GM21515 (cell line): ENCODE measurements around the gene HPS3.
"Not testable (repeated sequence)": the region's sequence is repeated elsewhere in the genome, so short reads cannot be mapped to it uniquely, and the experiment has no call there.

Experiments used
- ATAC-seq: cut with Tn5 transposase; IDR thresholded peaks from one replicate; pipeline ENCODE4 v1.9.1; 2021; ENCODE audit not compliant: unreplicated experiment

HPS3 gene

GRCh38 chr3:149129326-149130205 is at the start of gene HPS3:
Gene HPS3, plus strand, starts transcription at chr3:149129638. Its CDS starts 86 bp downstream, at chr3:149129724.
- ATAC-seq = peak; percentile 95

GRCh38 chr3:149080011-149080698 is 49.3 kb upstream of the HPS3 start:
- no peak for ATAC-seq

- ATAC-seq = no peak
Observed at GRCh38 chr3:149080699-149081091, 48.7 kb upstream of the HPS3 start.

GRCh38 chr3:149081772-149082171 is 47.7 kb upstream of the HPS3 start:
- ATAC-seq = no peak

GRCh38 chr3:149085828-149086231 is 43.6 kb upstream of the HPS3 start:
- peak; percentile 35 for ATAC-seq

- peak; percentile 99 for ATAC-seq
Observed at GRCh38 chr3:149086232-149086988, 43.0 kb upstream of the HPS3 start, which contains the start of gene HLTF. Gene HLTF, minus strand, starts transcription at chr3:149086533. Its CDS starts 197 bp downstream, at chr3:149086336.

- no peak for ATAC-seq
Observed at GRCh38 chr3:149087208-149087607, 42.2 kb upstream of the HPS3 start.

- ATAC-seq = no peak
Observed at GRCh38 chr3:149089395-149089794, 40.0 kb upstream of the HPS3 start.

- ATAC-seq = no peak
Observed at GRCh38 chr3:149090461-149090860, 39.0 kb upstream of the HPS3 start.

GRCh38 chr3:149090907-149091306 is 38.5 kb upstream of the HPS3 start:
- ATAC-seq = no peak

GRCh38 chr3:149091983-149092382 is 37.5 kb upstream of the HPS3 start:
- ATAC-seq = no peak

- ATAC-seq = peak; percentile 84
Observed at GRCh38 chr3:149095487-149095886, 34.0 kb upstream of the HPS3 start.

- not testable (repeated sequence) for ATAC-seq
Observed at GRCh38 chr3:149097987-149098386, 31.5 kb upstream of the HPS3 start.

GRCh38 chr3:149101154-149101553 is 28.3 kb upstream of the HPS3 start:
- ATAC-seq = no peak

- no peak for ATAC-seq
Observed at GRCh38 chr3:149101641-149102040, 27.8 kb upstream of the HPS3 start.

- no peak for ATAC-seq
Observed at GRCh38 chr3:149104484-149104883, 25.0 kb upstream of the HPS3 start.

GRCh38 chr3:149114458-149114857 is 15.0 kb upstream of the HPS3 start:
- ATAC-seq = no peak

GRCh38 chr3:149115114-149115513 is 14.3 kb upstream of the HPS3 start:
- ATAC-seq = no peak

- ATAC-seq = no peak
Observed at GRCh38 chr3:149118724-149119123, 10.7 kb upstream of the HPS3 start.

GRCh38 chr3:149119466-149119865 is 10.0 kb upstream of the HPS3 start:
- ATAC-seq = no peak
